ENCODE measurements around the gene COX5A.

The COX5A gene

GRCh38 chr15:74913041-74913440 is 24.8 kb downstream of the COX5A start:
- no peak overlapping the region for H3K4me3 ChIP-seq (ENCODE audit: low read depth, low read length)
- in situ Hi-C loops (cut with HindIII; ENCODE audit: low sequenced_read_pairs), result no loop called here
- DNase-seq (ENCODE audit: low read depth, low spot score), result no peak
- TF ChIP-seq, protein P1, sequence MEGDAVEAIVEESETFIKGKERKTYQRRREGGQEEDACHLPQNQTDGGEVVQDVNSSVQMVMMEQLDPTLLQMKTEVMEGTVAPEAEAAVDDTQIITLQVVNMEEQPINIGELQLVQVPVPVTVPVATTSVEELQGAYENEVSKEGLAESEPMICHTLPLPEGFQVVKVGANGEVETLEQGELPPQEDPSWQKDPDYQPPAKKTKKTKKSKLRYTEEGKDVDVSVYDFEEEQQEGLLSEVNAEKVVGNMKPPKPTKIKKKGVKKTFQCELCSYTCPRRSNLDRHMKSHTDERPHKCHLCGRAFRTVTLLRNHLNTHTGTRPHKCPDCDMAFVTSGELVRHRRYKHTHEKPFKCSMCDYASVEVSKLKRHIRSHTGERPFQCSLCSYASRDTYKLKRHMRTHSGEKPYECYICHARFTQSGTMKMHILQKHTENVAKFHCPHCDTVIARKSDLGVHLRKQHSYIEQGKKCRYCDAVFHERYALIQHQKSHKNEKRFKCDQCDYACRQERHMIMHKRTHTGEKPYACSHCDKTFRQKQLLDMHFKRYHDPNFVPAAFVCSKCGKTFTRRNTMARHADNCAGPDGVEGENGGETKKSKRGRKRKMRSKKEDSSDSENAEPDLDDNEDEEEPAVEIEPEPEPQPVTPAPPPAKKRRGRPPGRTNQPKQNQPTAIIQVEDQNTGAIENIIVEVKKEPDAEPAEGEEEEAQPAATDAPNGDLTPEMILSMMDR (IDR thresholded peaks at IDR 0.05; ENCODE audit: low read depth, low read length), result no peak

GRCh38 chr15:74908635-74909034 is 29.2 kb downstream of the COX5A start:
- TF ChIP-seq, protein P1 (IDR thresholded peaks at IDR 0.05; ENCODE audit: low read depth, low read length), result no peak
- in situ Hi-C loops (cut with HindIII; ENCODE audit: low sequenced_read_pairs), result no loop called here
- no peak for DNase-seq (ENCODE audit: low read depth, low spot score)
- H3K4me3 ChIP-seq (ENCODE audit: low read depth, low read length), result no peak overlapping the region

GRCh38 chr15:74907163-74907870 is 30.6 kb downstream of the COX5A start:
- TF ChIP-seq, protein P1 (IDR thresholded peaks at IDR 0.05; ENCODE audit: low read depth, low read length), result no peak
- DNase-seq (ENCODE audit: low read depth, low spot score), result peak; percentile 12
- H3K4me3 ChIP-seq (ENCODE audit: low read depth, low read length), result peak overlapping the region; percentile 89
- in situ Hi-C loops (cut with HindIII; ENCODE audit: low sequenced_read_pairs), result no loop called here

GRCh38 chr15:74906450-74907162 is 31.3 kb downstream of the COX5A start, which contains the start of gene FAM219B:
TSS of gene FAM219B (minus strand) at chr15:74906851. CDS start at chr15:74906800, 51 bp downstream.
- in situ Hi-C loops (cut with HindIII; ENCODE audit: low sequenced_read_pairs), result no loop called here
- TF ChIP-seq, protein P1 (IDR thresholded peaks at IDR 0.05; ENCODE audit: low read depth, low read length), result no peak
- DNase-seq (ENCODE audit: low read depth, low spot score), result peak; percentile 86
- H3K4me3 ChIP-seq (ENCODE audit: low read depth, low read length), result peak within 1 kb of the TSS; percentile 89

- in situ Hi-C loops (cut with HindIII; ENCODE audit: low sequenced_read_pairs), result no loop called here
- peak; percentile 42 for DNase-seq (ENCODE audit: low read depth, low spot score)
- peak overlapping the region; percentile 89 for H3K4me3 ChIP-seq (ENCODE audit: low read depth, low read length)
- TF ChIP-seq, protein P1 (IDR thresholded peaks at IDR 0.05; ENCODE audit: low read depth, low read length), result no peak
Observed at GRCh38 chr15:74906067-74906449, 31.8 kb downstream of the COX5A start.

GRCh38 chr15:74904190-74904805 is 33.6 kb downstream of the COX5A start:
- DNase-seq (ENCODE audit: low read depth, low spot score), result no peak
- H3K4me3 ChIP-seq (ENCODE audit: low read depth, low read length), result no peak overlapping the region
- in situ Hi-C loops (cut with HindIII; ENCODE audit: low sequenced_read_pairs), result no loop called here
- TF ChIP-seq, protein P1 (IDR thresholded peaks at IDR 0.05; ENCODE audit: low read depth, low read length), result no peak

Data from astrocyte of the spinal cord (primary cell).